H1 (cell line): Measurements from ENCODE around the gene OR5AC2. TPM values are rescaled to one million over a fixed set of nuclear protein-coding genes. Genes with fewer than 3 reads are reported as not detected.

Experiments used
- CTCF ChIA-PET: fragments of 300-600 bp; sonication (Branson Sonifier 250); formaldehyde crosslinking; loops from one replicate; lab custom pipeline; 2021; ENCODE audit not compliant: partially characterized antibody; lab: Charles Lee
- POLR2A ChIA-PET: fragments of 300-600 bp; sonication (Branson Sonifier 250); formaldehyde crosslinking; loops from one replicate; lab custom pipeline; 2021; ENCODE audit warnings: inconsistent platforms; ENCODE audit not compliant: partially characterized antibody; lab: Charles Lee
- DNase-seq, 2 experiments: peaks; one replicate each; pipeline versions ENCODE4 v3.0.0 to v3.0.0-alpha.2; 2010 to 2022; ENCODE audit warnings: low spot score in 2 of 2, low read depth in 1 of 2, mixed read lengths in 1 of 2
- FAIRE-seq: peaks from 2 replicates; lab custom pipeline; 2011; peaks lifted over from hg19 to GRCh38; lab: Jason Lieb, UNC
- H2AFZ ChIP-seq: 2 replicates; pipeline ENCODE4 v1.8.1; 2012; ENCODE audit warnings: low read length, inconsistent platforms
- H2AK5ac ChIP-seq: 2 replicates; pipeline ENCODE4 v1.6.1; 2013; ENCODE audit warnings: low read depth, low read length
- H2BK120ac ChIP-seq: replicated peaks from 2 replicates; pipeline ENCODE3; 2013; ENCODE audit warnings: low read depth, low read length, inconsistent platforms
- H2BK12ac ChIP-seq: 2 replicates; pipeline ENCODE4 v1.6.1; 2013; ENCODE audit warnings: low read depth, low read length
- H2BK15ac ChIP-seq: 2 replicates; pipeline ENCODE4 v1.6.1; 2013; ENCODE audit warnings: low read length
- H2BK20ac ChIP-seq: 2 replicates; pipeline ENCODE4 v1.6.1; 2013; ENCODE audit warnings: low read length
- H2BK5ac ChIP-seq: 2 replicates; pipeline ENCODE4 v1.6.1; 2013; ENCODE audit warnings: low read depth, low read length
- H3K14ac ChIP-seq: 2 replicates; pipeline ENCODE4 v1.6.1; 2013; ENCODE audit warnings: inconsistent platforms; ENCODE audit not compliant: insufficient read length
- H3K18ac ChIP-seq: 2 replicates; pipeline ENCODE4 v1.6.1; 2013; ENCODE audit warnings: low read length; ENCODE audit errors: extremely low read depth
- H3K23ac ChIP-seq: 2 replicates; pipeline ENCODE4 v1.6.1; 2013; ENCODE audit warnings: inconsistent platforms; ENCODE audit not compliant: insufficient read length
- H3K23me2 ChIP-seq: 2 replicates; pipeline ENCODE4 v1.6.1; 2013; ENCODE audit warnings: low read depth, low read length
- H3K27ac ChIP-seq: 2 replicates; pipeline ENCODE4 v1.6.1; 2011; ENCODE audit warnings: low read depth, low read length, inconsistent platforms
- H3K27me3 ChIP-seq, 4 experiments: replicated peaks in 1 of 4; 1 replicate in 1 of 4; 2 replicates in 3 of 4; pipeline versions ENCODE4 v1.6.1 to v1.8.1; 2011 to 2013; ENCODE audit warnings: low read length in 3 of 4, mild to moderate bottlenecking in 3 of 4, inconsistent platforms in 2 of 4, mixed read lengths in 2 of 4, moderate library complexity in 1 of 4; ENCODE audit not compliant: control insufficient read depth in 3 of 4, insufficient read depth in 3 of 4; ENCODE audit errors: extremely low read depth in 1 of 4
- H3K36me3 ChIP-seq, 4 experiments: 2 replicates each; pipeline versions ENCODE4 v1.6.1 to v1.8.1; 2011 to 2013; ENCODE audit warnings: mild to moderate bottlenecking in 4 of 4, low read length in 3 of 4, moderate library complexity in 2 of 4, control low read depth in 1 of 4, inconsistent platforms in 1 of 4; ENCODE audit not compliant: insufficient read depth in 4 of 4, control insufficient read depth in 2 of 4
- H3K4ac ChIP-seq: replicated peaks from 2 replicates; pipeline ENCODE3; 2013; ENCODE audit warnings: low read length, low read depth, mixed read lengths, inconsistent platforms; ENCODE audit not compliant: insufficient read length
- H3K4me1 ChIP-seq, 4 experiments: replicated peaks in 1 of 4; 1 replicate in 1 of 4; 2 replicates in 3 of 4; pipeline versions ENCODE4 v1.6.1 to v1.8.1; 2011 to 2013; ENCODE audit warnings: low read length in 3 of 4, inconsistent platforms in 2 of 4, mixed read lengths in 1 of 4; ENCODE audit not compliant: insufficient read depth in 4 of 4, control insufficient read depth in 3 of 4
- H3K4me2 ChIP-seq, 2 experiments: 2 replicates each; pipeline versions ENCODE4 v1.6.1 to v1.8.1; 2011 to 2013; ENCODE audit warnings: low read depth in 2 of 2, low read length in 2 of 2, control low read depth in 1 of 2, inconsistent platforms in 1 of 2, mild to moderate bottlenecking in 1 of 2; ENCODE audit not compliant: insufficient read depth in 1 of 2
- H3K4me3 ChIP-seq, 4 experiments: fragments of 200-600, 300-600 bp in 1 of 4; sonication (generic), shearing (Covaris generic), sonication (Bioruptor Twin) in 1 of 4; 2 replicates each; pipeline versions ENCODE4 v1.5.1 to v1.8.1; 2011 to 2016; ENCODE audit warnings: low read length in 4 of 4, low read depth in 3 of 4, control low read depth in 2 of 4, inconsistent platforms in 2 of 4, mild to moderate bottlenecking in 2 of 4, mixed read lengths in 1 of 4, moderate library complexity in 1 of 4; ENCODE audit not compliant: insufficient read depth in 2 of 4; ENCODE audit errors: extremely low read depth in 1 of 4
- H3K56ac ChIP-seq: replicated peaks from 2 replicates; pipeline ENCODE3; 2013; ENCODE audit warnings: low read depth, mild to moderate bottlenecking, mixed read lengths, low read length, inconsistent platforms; ENCODE audit not compliant: insufficient read length
- H3K79me1 ChIP-seq: 2 replicates; pipeline ENCODE4 v1.6.1; 2013; ENCODE audit warnings: low read depth, low read length, control low read depth
- H3K79me2 ChIP-seq, 2 experiments: 2 replicates each; pipeline versions ENCODE4 v1.6.1 to v1.8.1; 2012 to 2013; ENCODE audit warnings: low read length in 2 of 2, mild to moderate bottlenecking in 2 of 2, inconsistent platforms in 1 of 2; ENCODE audit not compliant: insufficient read depth in 2 of 2, control insufficient read depth in 1 of 2
- H3K9ac ChIP-seq, 4 experiments: replicated peaks in 1 of 4; 1 replicate in 1 of 4; 2 replicates in 3 of 4; pipeline versions ENCODE4 v1.6.1 to v1.8.1; 2011 to 2013; ENCODE audit warnings: low read depth in 3 of 4, low read length in 3 of 4, control low read depth in 2 of 4, mild to moderate bottlenecking in 2 of 4, moderate library complexity in 2 of 4, inconsistent platforms in 1 of 4; ENCODE audit errors: extremely low read depth in 1 of 4
- H3K9me3 ChIP-seq, 2 experiments: 2 replicates each; pipeline versions ENCODE4 v1.6.1 to v1.8.1; 2012 to 2013; ENCODE audit warnings: mild to moderate bottlenecking in 2 of 2, moderate library complexity in 2 of 2, control low read depth in 1 of 2, inconsistent platforms in 1 of 2, low read depth in 1 of 2, low read length in 1 of 2, mixed read lengths in 1 of 2; ENCODE audit not compliant: insufficient read depth in 2 of 2
- H4K20me1 ChIP-seq, 2 experiments: replicated peaks in 1 of 2; 2 replicates each; pipeline versions ENCODE3 to v1.8.1; 2011 to 2013; ENCODE audit warnings: inconsistent platforms in 2 of 2, low read length in 2 of 2, mild to moderate bottlenecking in 1 of 2; ENCODE audit not compliant: insufficient read depth in 2 of 2, control insufficient read depth in 1 of 2
- H4K5ac ChIP-seq: 2 replicates; pipeline ENCODE4 v1.6.1; 2013; ENCODE audit warnings: low read length, low read depth, mixed read lengths, inconsistent platforms; ENCODE audit not compliant: insufficient read length
- H4K8ac ChIP-seq: 2 replicates; pipeline ENCODE4 v1.8.0; 2013; ENCODE audit warnings: mild to moderate bottlenecking, moderate library complexity, low read length, inconsistent platforms; ENCODE audit not compliant: insufficient read depth; ENCODE audit errors: extremely low read depth
- H4K91ac ChIP-seq: replicated peaks from 2 replicates; pipeline ENCODE3; 2013; ENCODE audit warnings: low read length, mixed read lengths, inconsistent platforms; ENCODE audit not compliant: insufficient read length
- BACH1 ChIP-seq: IDR thresholded peaks from 2 replicates; pipeline ENCODE4 v1.6.1; 2012; ENCODE audit warnings: low read length, improper control_type of control experiment
- BRCA1 ChIP-seq: IDR thresholded peaks from 2 replicates; pipeline ENCODE4 v1.6.1; 2012; ENCODE audit warnings: low read depth, low read length, improper control_type of control experiment
- CTCF ChIP-seq, 3 experiments: IDR thresholded peaks; 1 replicate in 2 of 3; 2 replicates in 1 of 3; pipeline versions ENCODE4 v1.5.1 to v1.6.1; 2011; ENCODE audit warnings: low read length in 3 of 3, mild to moderate bottlenecking in 3 of 3, inconsistent platforms in 2 of 3, low read depth in 1 of 3, moderate library complexity in 1 of 3; ENCODE audit not compliant: insufficient read depth in 1 of 3; ENCODE audit errors: control extremely low read depth in 1 of 3
- FOSL1 ChIP-seq: IDR thresholded peaks from 2 replicates; pipeline ENCODE4 v1.6.1; 2011; ENCODE audit warnings: mild to moderate bottlenecking, low read depth, low read length, moderate library complexity; ENCODE audit not compliant: insufficient read depth
- HDAC2 ChIP-seq, 2 experiments: fragments of 300-600 bp in 1 of 2; sonication (generic) in 1 of 2; IDR thresholded peaks; 2 replicates each; pipeline ENCODE4 v1.6.1; 2011 to 2012; ENCODE audit warnings: low read depth in 2 of 2, low read length in 2 of 2, mild to moderate bottlenecking in 2 of 2, moderate library complexity in 2 of 2, borderline replicate concordance in 1 of 2, inconsistent platforms in 1 of 2
- MAX ChIP-seq: IDR thresholded peaks from 2 replicates; pipeline ENCODE4 v1.6.1; 2012; ENCODE audit warnings: inconsistent platforms
- RBBP5 ChIP-seq: IDR thresholded peaks from 2 replicates; pipeline ENCODE4 v1.7.1; 2012; ENCODE audit warnings: low read depth, mild to moderate bottlenecking, inconsistent platforms, low read length, moderate library complexity, borderline replicate concordance
- SUZ12 ChIP-seq: fragments of 200-600 bp; sonication (generic); IDR thresholded peaks from 2 replicates; pipeline ENCODE4 v1.6.1; 2012; ENCODE audit warnings: mild to moderate bottlenecking, inconsistent platforms, low read length, moderate library complexity, mixed read lengths
- TEAD4 ChIP-seq: IDR thresholded peaks from 2 replicates; pipeline ENCODE4 v1.6.1; 2012; ENCODE audit warnings: low read depth, low read length, inconsistent platforms, mixed read lengths
- WGBS, 2 experiments: shearing (Covaris generic) in 1 of 2; methylation state at CpG; one replicate each; pipeline versions ENCODE4 v1.1.6 to v1.1.7; 2013 to 2015; ENCODE audit warnings: low lambda C conversion rate in 2 of 2, mixed read lengths in 2 of 2, inconsistent platforms in 1 of 2, low coverage in 1 of 2, missing lambda C conversion rate in 1 of 2; ENCODE audit not compliant: insufficient replicate concordance in 2 of 2, insufficient coverage in 1 of 2, insufficient read length in 1 of 2; ENCODE audit errors: extremely low coverage in 1 of 2, missing lambda C conversion rate in 1 of 2; 5-methylcytosine and 5-hydroxymethylcytosine counted together
- polyA plus RNA-seq, 7 experiments: library from polyadenylated mRNA; depleted of rRNA in 3 of 7; stranded (reverse) in 5 of 7; unstranded in 2 of 7; fragments of >200 nt in 5 of 7; fragments of 200-250 nt in 2 of 7; gene quantifications; 1 replicate in 5 of 7; 2 replicates in 1 of 7; 4 replicates in 1 of 7; pipeline versions ENCODE4 v1.2.1 to v1.2.3, GENCODE V29; 2011 to 2013; ENCODE audit warnings: missing spikeins in 2 of 7, mixed read lengths in 2 of 7
- total RNA-seq: library from RNA; stranded (reverse); fragmentation: NEBNext Ultra II Directional; extraction: Animal tissue kit (Norgen Biotek cat#: 25700); gene quantifications from 2 replicates; pipeline ENCODE4 v1.2.1, GENCODE V29; 2021

The OR5AC2 gene
- total and polyA plus RNA-seq, 2 of the 8 experiments (the other 6 are each of a cell fraction or from before 2014, with no cell fraction given): not detected

DNA sequence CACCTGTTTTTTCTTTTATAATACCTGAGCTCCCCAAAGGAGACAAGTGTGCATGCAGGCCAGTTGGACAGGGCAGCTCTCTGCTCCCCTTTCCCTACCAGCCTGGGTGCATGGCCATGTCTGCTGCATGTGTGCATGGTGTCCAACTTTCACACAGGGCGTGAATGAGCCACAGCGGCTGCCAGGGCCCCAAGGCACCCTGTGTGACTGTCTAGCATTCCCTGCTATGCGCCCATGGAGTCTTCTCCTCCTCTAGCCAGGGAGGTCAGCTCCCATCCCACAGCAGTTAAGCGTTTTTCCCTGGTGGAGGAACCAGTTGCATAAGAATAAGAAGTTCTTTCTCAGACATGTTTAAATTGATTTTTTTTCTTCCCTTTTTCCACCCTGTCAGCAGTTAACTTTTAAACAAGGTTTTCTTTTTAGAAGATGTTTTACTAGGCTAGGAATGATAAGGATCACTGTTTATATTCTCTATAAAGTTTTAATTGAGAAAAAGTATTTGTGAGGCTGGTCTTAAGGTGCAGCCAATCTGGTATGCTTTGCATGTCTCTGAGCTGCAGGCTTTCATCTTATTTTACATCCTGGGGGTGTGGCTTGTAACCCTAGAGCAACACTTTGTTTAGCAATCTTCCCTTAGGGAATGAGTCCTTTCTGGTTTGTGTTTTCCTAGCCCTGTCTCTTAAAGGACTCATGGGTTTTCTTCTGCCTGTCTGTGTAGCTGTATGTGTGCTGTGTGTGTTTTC is 23.0 kb downstream of the OR5AC2 start:
- peaks cover 0 to 3% (median 0%) of the 10 kb centered on the region in 4 experiments; a peak in 1 of 7 replicates for H3K4me1 ChIP-seq
- no peak for TF ChIP-seq BRCA1
- no peak for TF ChIP-seq FOSL1
- no peak for TF ChIP-seq BACH1
- TF ChIP-seq CTCF (IDR thresholded peaks at IDR 0.05; ENCODE audit: control extremely low read depth in 1 of 3, insufficient read depth in 1 of 3, low read depth in 1 of 3, low read length in 3 of 3): no peak
- TF ChIP-seq SUZ12: no peak
- TF ChIP-seq HDAC2 (IDR thresholded peaks at IDR 0.05; ENCODE audit: borderline replicate concordance in 1 of 2, low read depth in 2 of 2, low read length in 2 of 2): no peak
- TF ChIP-seq MAX: no peak
- no peak for TF ChIP-seq TEAD4
- TF ChIP-seq RBBP5: no peak
- FAIRE-seq (no peak), DNase-seq (no peak)
- no peaks in the 10 kb centered on the region for H4K20me1 ChIP-seq
- no peak overlapping the region for H2BK20ac ChIP-seq
- no peak overlapping the region for H3K23ac ChIP-seq
- peaks cover 15 to 26% of the 10 kb centered on the region in 2 experiments for H3K9me3 ChIP-seq
- H3K9ac ChIP-seq: no peak overlapping the region
- no peak overlapping the region for H2AK5ac ChIP-seq
- no peaks in the 10 kb centered on the region; the same call in 1 of the 2 replicates for H3K23me2 ChIP-seq
- H2BK120ac ChIP-seq: no peak overlapping the region
- CTCF ChIA-PET: interaction anchor here (1.0 to 1.2 kb wide), 2 partner anchors 11 to 17 kb away, joined by 3 read pairs; no protein-coding TSS in a partner anchor
- H2BK5ac ChIP-seq: no peak overlapping the region
- H4K8ac ChIP-seq: no peak overlapping the region
- H2BK12ac ChIP-seq: no peak overlapping the region
- no peak overlapping the region for H3K18ac ChIP-seq
- H3K79me1 ChIP-seq: no peaks in the 10 kb centered on the region
- no peak overlapping the region for H3K14ac ChIP-seq
- no peak overlapping the region for H4K5ac ChIP-seq
- H3K4ac ChIP-seq: no peak overlapping the region
- WGBS, 2 experiments: 92% methylated on average over 4 of the region's 4 CpGs; no CpG with 5 or more reads in 1 of the 2 experiments
- no peak overlapping the region for H3K27ac ChIP-seq
- no peak overlapping the region for H3K4me2 ChIP-seq
- H2BK15ac ChIP-seq: no peak overlapping the region
- POLR2A ChIA-PET: no interaction called here
- no peak overlapping the region for H3K4me3 ChIP-seq
- no peaks in the 10 kb centered on the region for H3K79me2 ChIP-seq
- no peak overlapping the region for H4K91ac ChIP-seq
- no peaks in the 10 kb centered on the region for H3K27me3 ChIP-seq
- H2AFZ ChIP-seq: no peak overlapping the region
- no peak overlapping the region for H3K56ac ChIP-seq
- H3K36me3 ChIP-seq: no peaks in the 10 kb centered on the region
